Stimulated activated CD8-positive, alpha-beta memory T cell treated with anti-CD3 and anti-CD28 coated beads, Interleukin-4, amount 100 ng/mL, for 48 hours (primary cell): ENCODE measurements around the gene WHRN.

ENCODE experiments used
- DNase-seq: peaks from one replicate; pipeline ENCODE4 v3.0.0-alpha.2; 2020

WHRN gene

GRCh38 chr9:114394523-114395333 lies 110.5 kb downstream of the WHRN start:
- DNase-seq = no peak

GRCh38 chr9:114392749-114393112 lies 112.5 kb downstream of the WHRN start:
- DNase-seq = no peak

- DNase-seq = no peak
These were observed 114.3 kb downstream of the WHRN start for GRCh38 chr9:114390952-114391351.

- DNase-seq = peak; percentile 53
These were observed 115.5 kb downstream of the WHRN start for GRCh38 chr9:114389612-114390368.

GRCh38 chr9:114388764-114389375 lies 116.4 kb downstream of the WHRN start:
- no peak for DNase-seq

GRCh38 chr9:114388357-114388682 lies 117.0 kb downstream of the WHRN start:
- no peak for DNase-seq

- peak; percentile 86 for DNase-seq
These were observed 117.5 kb downstream of the WHRN start, which contains the start of gene AKNA for GRCh38 chr9:114387680-114388356. TSS of gene AKNA (minus strand) at chr9:114387982. CDS start at chr9:114381333, 6,649 bp downstream.

- no peak for DNase-seq
These were observed 118.2 kb downstream of the WHRN start for GRCh38 chr9:114386886-114387679.

GRCh38 chr9:114386361-114386885 lies 118.8 kb downstream of the WHRN start:
- no peak for DNase-seq

- DNase-seq = peak; percentile 90
These were observed 119.7 kb downstream of the WHRN start for GRCh38 chr9:114385397-114386181.

GRCh38 chr9:114384836-114385396 lies 120.4 kb downstream of the WHRN start:
- DNase-seq = no peak

GRCh38 chr9:114384341-114384740 lies 120.9 kb downstream of the WHRN start:
- DNase-seq = no peak

- no peak for DNase-seq
These were observed 121.6 kb downstream of the WHRN start for GRCh38 chr9:114383521-114384231.

GRCh38 chr9:114382699-114383520 lies 122.4 kb downstream of the WHRN start:
- peak; percentile 84 for DNase-seq

- DNase-seq = no peak
These were observed 126.4 kb downstream of the WHRN start for GRCh38 chr9:114378883-114379282.

- DNase-seq = no peak
These were observed 127.3 kb downstream of the WHRN start for GRCh38 chr9:114378016-114378415.

- no peak for DNase-seq
These were observed 128.5 kb downstream of the WHRN start for GRCh38 chr9:114376586-114377445.
